ENCODE measurements around the gene RPL15.
"Not testable (repeated sequence)": the region's sequence is repeated elsewhere in the genome, so short reads cannot be mapped to it uniquely, and the experiment has no call there.

The RPL15 gene

DNA sequence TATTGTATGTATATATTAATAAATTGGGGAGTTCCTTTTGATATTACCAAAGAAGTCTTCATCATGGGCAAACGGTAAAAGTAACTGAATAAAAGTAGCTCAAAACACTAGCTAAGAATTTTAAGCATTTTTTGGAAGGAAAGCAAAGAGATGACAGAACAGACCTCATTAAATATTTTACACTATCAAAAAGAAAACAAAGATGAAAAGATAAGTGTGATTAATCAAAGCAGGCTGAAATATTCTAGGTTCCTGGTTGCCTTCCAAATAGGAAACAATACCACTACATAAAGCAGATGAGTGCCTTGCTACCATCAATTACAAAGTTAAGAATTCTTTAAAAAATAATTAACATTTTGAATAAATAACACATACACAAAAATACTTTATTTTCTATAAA, 3.8 kb upstream of the RPL15 start:
- peaks cover 26% of the 10 kb centered on the region for H3K4me1 ChIP-seq
- TF ChIP-seq Cebpa-rat (IDR thresholded peaks at IDR 0.05), result no peak
- peaks cover 18% of the 10 kb centered on the region for H3K27me3 ChIP-seq
- H3K9me3 ChIP-seq, result no peaks in the 10 kb centered on the region
- no peak overlapping the region for H3K27ac ChIP-seq
- no peak overlapping the region for H3K4me2 ChIP-seq
- peaks cover 22% of the 10 kb centered on the region for H3K36me3 ChIP-seq
- H3K4me3 ChIP-seq, result no peak overlapping the region
- H3K9ac ChIP-seq, result no peak overlapping the region
- peaks cover 34% of the 10 kb centered on the region for H4K20me1 ChIP-seq

DNA sequence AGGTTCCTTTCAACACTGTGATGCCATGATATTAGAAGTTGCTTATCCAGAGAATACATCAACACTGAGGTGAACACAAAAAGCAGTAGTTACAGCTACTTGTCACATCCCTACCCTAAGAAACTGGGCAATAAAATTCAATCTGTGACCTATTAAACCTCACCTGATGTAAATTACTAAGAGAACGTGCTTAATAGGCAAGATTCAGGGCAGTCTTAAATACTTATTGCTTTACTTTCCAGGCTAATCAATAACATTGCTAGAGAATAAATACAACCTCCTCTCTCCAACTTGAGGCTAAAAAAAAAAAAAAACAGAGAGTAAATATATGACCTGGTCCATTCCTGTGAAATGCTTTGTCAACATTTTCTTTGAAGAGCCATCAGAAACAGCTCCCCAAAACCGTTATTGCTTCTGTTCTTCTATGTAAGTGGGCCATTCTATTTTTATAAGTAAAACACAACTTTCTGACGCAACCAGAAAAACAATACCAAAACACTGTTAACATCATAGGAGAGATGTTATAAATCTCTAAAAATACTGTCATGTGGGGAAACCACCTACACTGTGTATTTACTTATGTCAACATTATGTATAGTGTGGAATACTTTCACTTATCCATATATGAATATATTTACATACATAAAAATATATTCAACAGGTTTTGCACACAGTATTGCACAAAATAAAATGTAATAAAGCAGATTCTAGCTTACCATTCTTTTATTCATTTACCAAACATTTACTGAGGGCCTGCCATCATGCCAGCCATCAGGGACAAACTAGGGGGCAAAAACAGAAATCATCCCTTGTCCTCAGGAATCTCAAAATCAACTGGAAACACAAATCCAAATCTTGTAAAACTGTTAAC, 2.8 kb upstream of the RPL15 start:
- Histone ChIP-seq H3K9me3 (no peaks in the 10 kb centered on the region), H3K27me3 (peaks cover 18% of the 10 kb centered on the region), H3K4me2 (peak overlapping the region; percentile 93), H4K20me1 (peaks cover 44% of the 10 kb centered on the region), H3K36me3 (peaks cover 32% of the 10 kb centered on the region), H3K27ac (no peak overlapping the region), H3K4me1 (peaks cover 34% of the 10 kb centered on the region), H3K4me3 (no peak overlapping the region), H3K9ac (no peak overlapping the region)
- TF ChIP-seq Cebpa-rat (IDR thresholded peaks at IDR 0.05), result no peak

DNA sequence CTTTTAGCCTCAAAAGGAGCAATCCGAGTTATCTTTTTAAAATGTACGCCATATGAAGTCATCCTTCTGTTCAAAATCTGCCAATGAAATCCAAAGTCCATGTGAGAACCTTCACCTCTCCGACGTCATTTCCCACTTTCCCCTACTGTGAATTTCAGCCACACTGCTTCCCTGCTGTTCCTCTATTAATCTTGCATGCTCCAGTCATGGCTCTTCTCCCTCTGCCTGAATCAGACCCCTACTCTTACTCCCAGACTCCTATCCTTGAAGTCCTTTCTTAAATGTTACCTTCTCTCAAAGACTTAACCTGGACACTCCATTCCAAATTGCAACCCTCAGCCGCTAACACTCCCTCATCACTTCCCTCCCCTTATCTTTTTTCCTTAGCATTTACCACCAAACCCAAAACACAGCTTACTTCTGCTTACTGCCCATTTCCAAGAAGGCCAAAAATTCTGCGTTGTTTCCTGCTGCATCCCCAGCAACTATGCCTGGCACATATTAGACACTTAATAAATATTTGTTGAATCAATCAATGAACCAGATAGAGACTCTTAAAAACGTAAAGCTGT, 1.3 kb upstream of the RPL15 start:
- H4K20me1 ChIP-seq, result peaks cover 59% of the 10 kb centered on the region
- peak overlapping the region; percentile 99; the same call in 1 of the 2 replicates for H3K9ac ChIP-seq
- H3K27me3 ChIP-seq, result peaks cover 18% of the 10 kb centered on the region
- H3K4me3 ChIP-seq, result peak overlapping the region; percentile 93
- H3K27ac ChIP-seq, result no peak overlapping the region
- H3K4me2 ChIP-seq, result peak overlapping the region; percentile 93
- no peak for TF ChIP-seq Cebpa-rat (IDR thresholded peaks at IDR 0.05)
- peaks cover 36% of the 10 kb centered on the region for H3K36me3 ChIP-seq
- peaks cover 48% of the 10 kb centered on the region for H3K4me1 ChIP-seq
- no peaks in the 10 kb centered on the region for H3K9me3 ChIP-seq

DNA sequence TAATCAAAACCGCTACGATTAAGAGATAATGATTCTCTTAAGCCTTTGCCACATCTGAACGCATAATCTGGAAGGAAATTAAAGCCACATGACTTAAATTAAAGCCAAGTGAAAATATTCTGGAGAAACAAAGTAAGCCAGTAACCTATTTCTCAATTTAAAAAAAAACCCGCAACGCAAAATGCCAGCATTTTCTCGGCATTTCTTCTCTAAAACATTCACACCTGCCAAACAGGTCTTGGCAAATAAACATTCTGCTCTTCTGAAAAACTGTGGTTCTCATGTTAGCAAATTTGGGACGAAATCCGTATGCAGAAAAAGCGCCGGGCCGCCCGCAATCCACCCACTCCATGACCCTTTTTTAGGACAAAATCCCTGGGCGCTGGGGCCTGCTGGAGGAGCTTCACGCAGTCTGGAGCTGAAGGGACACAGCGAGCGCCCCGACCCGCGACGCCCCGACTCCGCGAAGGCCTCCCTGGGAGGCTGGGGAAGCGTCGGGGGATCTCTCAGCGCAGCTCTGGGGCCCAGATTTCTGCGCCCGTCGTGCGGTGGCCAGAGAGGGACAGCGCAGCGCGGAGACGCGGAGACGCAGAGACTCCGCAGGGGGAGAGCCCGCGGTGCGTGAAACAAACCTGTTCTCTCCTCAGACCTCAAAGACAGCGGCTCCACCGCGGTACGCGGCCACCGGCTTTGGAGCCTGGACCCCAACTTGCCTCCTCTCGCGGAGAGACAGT, 613 bp upstream of the RPL15 start:
- no peak for TF ChIP-seq Cebpa-rat (IDR thresholded peaks at IDR 0.05)

DNA sequence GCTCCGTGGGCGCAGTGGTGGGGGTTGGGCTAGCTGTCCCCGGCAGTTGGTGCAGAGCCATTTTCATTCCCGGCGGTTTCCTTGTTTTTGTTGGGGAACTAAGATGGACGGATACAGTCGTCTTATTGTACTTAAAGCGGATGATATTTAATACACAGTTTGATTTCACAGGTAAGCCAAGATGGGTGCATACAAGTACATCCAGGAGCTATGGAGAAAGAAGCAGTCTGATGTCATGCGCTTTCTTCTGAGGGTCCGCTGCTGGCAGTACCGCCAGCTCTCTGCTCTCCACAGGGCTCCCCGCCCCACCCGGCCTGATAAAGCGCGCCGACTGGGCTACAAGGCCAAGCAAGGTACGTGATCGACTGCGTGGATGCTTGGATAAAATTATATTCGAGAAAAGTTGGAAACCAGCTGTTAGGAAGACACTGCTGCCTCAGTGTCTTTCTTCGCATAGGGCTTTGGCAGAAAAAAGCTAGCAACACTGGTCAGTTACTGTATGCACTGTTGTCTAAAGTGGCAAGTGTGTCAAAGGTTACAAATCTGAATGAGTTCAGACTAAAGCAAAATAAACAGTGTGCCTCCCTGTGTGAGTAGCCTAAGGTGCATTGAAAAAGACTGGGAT, 859 bp downstream of the RPL15 start:
- not testable (repeated sequence) for H3K9me3 ChIP-seq
- Histone ChIP-seq H3K4me2 (peak overlapping the region; percentile 89), H3K27ac (peak overlapping the region; percentile 98), H3K36me3 (peaks cover 48% of the 10 kb centered on the region), H3K4me1 (peaks cover 59% of the 10 kb centered on the region), H3K9ac (peak overlapping the region; percentile 99), H3K4me3 (peak overlapping the region; percentile 93), H4K20me1 (peaks cover 67% of the 10 kb centered on the region), H3K27me3 (peaks cover 18% of the 10 kb centered on the region)

More for the DNA sequence above, 613 bp upstream of the RPL15 start:
- H3K9ac ChIP-seq, result peak overlapping the region; percentile 99
- H3K36me3 ChIP-seq, result peaks cover 36% of the 10 kb centered on the region
- H4K20me1 ChIP-seq, result peaks cover 66% of the 10 kb centered on the region
- peak overlapping the region; percentile 98 for H3K27ac ChIP-seq
- peaks cover 48% of the 10 kb centered on the region for H3K4me1 ChIP-seq
- H3K9me3 ChIP-seq, result no peaks in the 10 kb centered on the region
- peak overlapping the region; percentile 93 for H3K4me3 ChIP-seq
- peak overlapping the region; percentile 93 for H3K4me2 ChIP-seq
- peaks cover 18% of the 10 kb centered on the region for H3K27me3 ChIP-seq

DNA sequence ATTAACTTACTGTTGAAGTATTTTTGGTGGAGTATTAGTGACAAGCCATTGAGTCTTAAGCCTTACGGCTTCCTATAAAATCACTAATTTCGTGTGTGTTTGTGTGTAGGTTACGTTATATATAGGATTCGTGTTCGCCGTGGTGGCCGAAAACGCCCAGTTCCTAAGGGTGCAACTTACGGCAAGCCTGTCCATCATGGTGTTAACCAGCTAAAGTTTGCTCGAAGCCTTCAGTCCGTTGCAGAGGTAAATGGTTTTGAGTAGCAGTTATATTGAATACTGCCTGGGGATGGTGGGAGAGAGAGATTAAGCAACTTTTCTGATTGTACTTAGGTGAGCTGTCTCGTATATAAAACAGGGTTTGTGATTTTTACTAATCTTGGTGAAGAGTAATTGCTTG, 1.4 kb downstream of the RPL15 start:
- Histone ChIP-seq H4K20me1 (peaks cover 67% of the 10 kb centered on the region), H3K27ac (peak overlapping the region; percentile 98), H3K4me1 (peaks cover 64% of the 10 kb centered on the region), H3K4me2 (peak overlapping the region; percentile 89), H3K9ac (peak overlapping the region; percentile 99), H3K4me3 (peak overlapping the region; percentile 93), H3K27me3 (peaks cover 18% of the 10 kb centered on the region), H3K36me3 (peaks cover 48% of the 10 kb centered on the region)
- H3K9me3 ChIP-seq, result not testable (repeated sequence)

DNA sequence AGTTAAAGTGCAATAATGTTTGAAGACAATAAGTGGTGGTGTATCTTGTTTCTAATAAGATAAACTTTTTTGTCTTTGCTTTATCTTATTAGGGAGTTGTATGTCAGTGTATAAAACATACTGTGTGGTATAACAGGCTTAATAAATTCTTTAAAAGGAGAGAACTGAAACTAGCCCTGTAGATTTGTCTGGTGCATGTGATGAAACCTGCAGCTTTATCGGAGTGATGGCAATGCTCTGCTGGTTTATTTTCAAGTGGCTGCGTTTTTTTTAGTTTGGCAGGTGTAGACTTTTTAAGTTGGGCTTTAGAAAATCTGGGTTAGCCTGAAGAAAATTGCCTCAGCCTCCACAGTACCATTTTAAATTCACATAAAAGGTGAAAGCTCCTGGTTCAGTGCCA, 2.7 kb downstream of the RPL15 start:
- no peak for TF ChIP-seq Cebpa-rat (IDR thresholded peaks at IDR 0.05)
- Histone ChIP-seq H4K20me1 (peaks cover 56% of the 10 kb centered on the region), H3K4me2 (peak overlapping the region; percentile 89)

DNA sequence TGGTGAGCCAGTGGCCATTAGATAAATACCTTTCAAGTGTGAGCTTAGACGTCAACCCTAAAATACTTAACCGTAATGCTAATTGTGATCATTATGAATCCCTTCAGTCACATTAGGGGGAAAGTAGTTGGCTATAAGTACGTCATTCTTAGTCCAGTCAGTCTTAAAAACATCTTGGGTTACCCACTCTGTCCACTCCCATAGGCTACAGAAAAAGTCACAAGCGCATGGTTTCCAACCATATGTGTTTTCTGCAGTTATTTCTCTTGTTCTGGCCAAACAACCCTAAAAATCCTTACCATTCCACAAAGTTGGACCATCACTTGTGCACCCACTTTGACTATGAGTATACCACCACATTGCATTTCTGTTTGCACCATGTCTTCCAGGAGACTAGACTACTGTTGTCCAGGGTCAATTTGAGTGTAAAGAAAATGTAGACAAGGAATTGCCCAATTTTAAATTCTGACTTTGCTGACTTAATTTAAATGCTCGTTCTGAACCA, 3.3 kb downstream of the RPL15 start:
- no peak overlapping the region for H3K9ac ChIP-seq
- peak overlapping the region; percentile 89 for H3K4me2 ChIP-seq
- H3K9me3 ChIP-seq, result no peaks in the 10 kb centered on the region
- H3K4me1 ChIP-seq, result peaks cover 64% of the 10 kb centered on the region
- peak overlapping the region; percentile 93 for H3K4me3 ChIP-seq
- H3K27ac ChIP-seq, result no peak overlapping the region
- peaks cover 50% of the 10 kb centered on the region for H4K20me1 ChIP-seq
- no peak for TF ChIP-seq Cebpa-rat (IDR thresholded peaks at IDR 0.05)
- H3K27me3 ChIP-seq, result peaks cover 15% of the 10 kb centered on the region
- peaks cover 48% of the 10 kb centered on the region for H3K36me3 ChIP-seq

More for the DNA sequence above, 2.7 kb downstream of the RPL15 start:
- Histone ChIP-seq H3K9ac (no peak overlapping the region), H3K27ac (no peak overlapping the region), H3K4me1 (peaks cover 68% of the 10 kb centered on the region), H3K9me3 (no peaks in the 10 kb centered on the region), H3K36me3 (peaks cover 48% of the 10 kb centered on the region), H3K4me3 (peak overlapping the region; percentile 93), H3K27me3 (peaks cover 18% of the 10 kb centered on the region)

DNA sequence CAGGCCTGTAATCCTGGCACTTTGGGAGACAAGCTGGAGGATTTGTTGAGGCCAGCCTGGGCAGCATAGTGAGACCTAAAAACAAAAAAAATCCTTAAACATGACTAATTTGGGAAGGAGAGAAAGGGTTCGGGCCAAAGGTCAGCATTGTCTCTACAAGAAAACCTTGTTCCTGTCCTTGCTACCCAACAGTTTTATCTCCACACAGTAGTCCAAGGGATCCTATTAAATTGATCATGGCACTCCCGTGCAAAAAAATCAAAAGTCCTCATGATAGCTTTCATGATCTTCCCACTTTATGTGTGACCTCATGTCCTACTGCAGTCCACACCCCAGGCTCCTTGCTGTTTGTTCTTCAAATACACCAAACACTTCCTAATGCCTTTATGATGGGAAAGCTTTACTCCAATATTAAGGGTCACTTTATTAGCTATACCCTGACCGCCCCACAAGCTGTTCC, 4.2 kb downstream of the RPL15 start:
- TF ChIP-seq Cebpa-rat (IDR thresholded peaks at IDR 0.05), result no peak
- Histone ChIP-seq H3K27ac (no peak overlapping the region), H4K20me1 (peaks cover 43% of the 10 kb centered on the region), H3K4me3 (no peak overlapping the region), H3K4me2 (0 out of 2 replicates have a peak overlapping the region, but pooled peaks have one; percentile 89), H3K27me3 (peaks cover 6% of the 10 kb centered on the region), H3K9me3 (no peaks in the 10 kb centered on the region), H3K36me3 (peaks cover 48% of the 10 kb centered on the region), H3K9ac (no peak overlapping the region), H3K4me1 (peaks cover 55% of the 10 kb centered on the region)

Data from BLaER1 (cell line).